Subcutaneous adipose tissue (tissue), 4 donors: ENCODE results near the gene SRSF12. TPM values are rescaled to one million over a fixed set of nuclear protein-coding genes. Genes with fewer than 3 reads are reported as not detected.

Experiments
- CTCF ChIP-seq: fragments of 450-650 bp; IDR thresholded peaks from one replicate; pipeline ENCODE4 v1.5.1; 2016; ENCODE audit warnings: low read depth, mild to moderate bottlenecking, control low read depth, antibody characterized with exemption, moderate library complexity
- total RNA-seq, 4 donors: library from RNA; depleted of rRNA; stranded (reverse); fragments of >200 nt; gene quantifications; one replicate each; pipeline ENCODE4 v1.1.0, GENCODE V29; 2016

SRSF12 gene
- total RNA-seq, 4 donors from 2014 or later: 0.17 TPM; not detected in 3

- TF ChIP-seq CTCF: no peak
These were observed 50.1 kb downstream of the SRSF12 start for GRCh38 chr6:89067796-89068195.

GRCh38 chr6:89066940-89067646 lies 50.8 kb downstream of the SRSF12 start:
- TF ChIP-seq CTCF: no peak

GRCh38 chr6:89063881-89064280 lies 54.0 kb downstream of the SRSF12 start:
- no peak for TF ChIP-seq CTCF

- no peak for TF ChIP-seq CTCF
These were observed 58.6 kb downstream of the SRSF12 start for GRCh38 chr6:89059227-89059626.

GRCh38 chr6:89058627-89059026 lies 59.2 kb downstream of the SRSF12 start:
- TF ChIP-seq CTCF: no peak

- TF ChIP-seq CTCF: no peak
These were observed 60.1 kb downstream of the SRSF12 start for GRCh38 chr6:89057759-89058158.

- no peak for TF ChIP-seq CTCF
These were observed 63.7 kb downstream of the SRSF12 start for GRCh38 chr6:89054208-89054607.
